H1 (cell line): ENCODE measurements around the gene SMYD3. TPM values are rescaled to one million over a fixed set of nuclear protein-coding genes. Genes with fewer than 3 reads are reported as not detected.

Experiments used
- CEBPB ChIP-seq: IDR thresholded peaks from 2 replicates; pipeline ENCODE4 v1.6.1; 2012; ENCODE audit warnings: low read depth, low read length
- CTCF ChIP-seq, 3 experiments: IDR thresholded peaks; 1 replicate in 2 of 3; 2 replicates in 1 of 3; pipeline versions ENCODE4 v1.5.1 to v1.6.1; 2011; ENCODE audit warnings: low read length in 3 of 3, mild to moderate bottlenecking in 3 of 3, inconsistent platforms in 2 of 3, low read depth in 1 of 3, moderate library complexity in 1 of 3; ENCODE audit not compliant: insufficient read depth in 1 of 3; ENCODE audit errors: control extremely low read depth in 1 of 3
- FOSL1 ChIP-seq: IDR thresholded peaks from 2 replicates; pipeline ENCODE4 v1.6.1; 2011; ENCODE audit warnings: mild to moderate bottlenecking, low read depth, low read length, moderate library complexity; ENCODE audit not compliant: insufficient read depth
- PHF8 ChIP-seq: fragments of 200-600 bp; sonication (generic); conservative IDR thresholded peaks from 2 replicates; pipeline ENCODE4 v1.7.1; 2012; ENCODE audit warnings: low read depth, mild to moderate bottlenecking, inconsistent platforms, low read length, moderate library complexity
- SP4 ChIP-seq: IDR thresholded peaks from 2 replicates; pipeline ENCODE4 v1.6.1; 2012; ENCODE audit warnings: low read length, inconsistent platforms
- polyA plus RNA-seq, 7 experiments: library from polyadenylated mRNA; depleted of rRNA in 3 of 7; stranded (reverse) in 5 of 7; unstranded in 2 of 7; fragments of >200 nt in 5 of 7; fragments of 200-250 nt in 2 of 7; gene quantifications; 1 replicate in 5 of 7; 2 replicates in 1 of 7; 4 replicates in 1 of 7; pipeline versions ENCODE4 v1.2.1 to v1.2.3, GENCODE V29; 2011 to 2013; ENCODE audit warnings: missing spikeins in 2 of 7, mixed read lengths in 2 of 7
- total RNA-seq: library from RNA; stranded (reverse); fragmentation: NEBNext Ultra II Directional; extraction: Animal tissue kit (Norgen Biotek cat#: 25700); gene quantifications from 2 replicates; pipeline ENCODE4 v1.2.1, GENCODE V29; 2021

Gene SMYD3
- total and polyA plus RNA-seq, 2 of the 8 experiments (the other 6 are each of a cell fraction or from before 2014, with no cell fraction given) = 17.3 to 25.4 TPM

- no peak for TF ChIP-seq CTCF (IDR thresholded peaks at IDR 0.05; ENCODE audit: control extremely low read depth in 1 of 3, insufficient read depth in 1 of 3, low read depth in 1 of 3, low read length in 3 of 3)
- no peak for TF ChIP-seq FOSL1
- no peak for TF ChIP-seq SP4
- TF ChIP-seq PHF8 = no peak
- no peak for TF ChIP-seq CEBPB
Observed at GRCh38 chr1:246364415-246364941, 142.6 kb downstream of the SMYD3 start (continued).
